Body of pancreas (tissue), 4 donors: ENCODE data around the gene TMEM179B. TPM values are rescaled to one million over a fixed set of nuclear protein-coding genes. Genes with fewer than 3 reads are reported as not detected.

ENCODE experiments used
- ATAC-seq: fragments of 150-250 bp; one replicate; pipeline ENCODE4 v1.9.1; 2016
- DNase-seq, 4 donors: peaks; one replicate each; pipeline ENCODE4 v3.0.0-alpha.2; 2019
- H3K27ac ChIP-seq, 4 donors: fragments of 200-600 bp; sonication (generic); 1 replicate in 3 of 4; 2 replicates in 1 of 4; pipeline versions ENCODE4 v1.5.1 to v1.6.1; 2016 to 2019; ENCODE audit warnings: mild to moderate bottlenecking in 1 of 4, mixed read lengths in 1 of 4, moderate library complexity in 1 of 4
- H3K27me3 ChIP-seq, 2 donors: fragments of 200-600 bp; sonication (generic); one replicate each; pipeline ENCODE4 v1.6.0; 2016; ENCODE audit warnings: mild to moderate bottlenecking in 1 of 2
- H3K36me3 ChIP-seq, 2 donors: fragments of 200-600 bp; sonication (generic); replicated peaks in 1 of 2; 2 replicates each; pipeline ENCODE4 v1.5.1; 2016; ENCODE audit warnings: low read depth in 2 of 2; ENCODE audit not compliant: insufficient read depth in 1 of 2
- H3K4me1 ChIP-seq: fragments of 200-600 bp; sonication (generic); one replicate; pipeline ENCODE4 v1.6.0; 2016
- H3K4me3 ChIP-seq, 2 donors: fragments of 200-600 bp; sonication (generic); 1 replicate in 1 of 2; 2 replicates in 1 of 2; pipeline ENCODE4 v1.5.1; 2016 to 2019
- H3K9me3 ChIP-seq, 3 donors: fragments of 200-600 bp; sonication (generic); 1 replicate in 2 of 3; 2 replicates in 1 of 3; pipeline ENCODE4 v1.5.1; 2016
- POLR2A ChIP-seq, 3 donors: fragments of 450-650 bp; IDR thresholded peaks; one replicate each; pipeline ENCODE4 v1.6.1; 2016; ENCODE audit warnings: antibody characterized with exemption in 3 of 3, mild to moderate bottlenecking in 2 of 3
- WGBS, 2 donors: methylation state at CpG; one replicate each; pipeline ENCODE4 v1.1.5; 2017; 5-methylcytosine and 5-hydroxymethylcytosine counted together
- intact Hi-C: fragments of 100-400 bp; cut with DNase I; formaldehyde crosslinking; loops from one replicate; pipeline ENCODE4 v1.15.1; 2023
- total RNA-seq, 2 donors: library from RNA; depleted of rRNA; stranded (reverse); fragments of >200 nt; gene quantifications; one replicate each; pipeline ENCODE4 v1.1.0, GENCODE V29; 2016
- TF ChIP-seq, protein P1 (sequence below), 7 experiments: fragments of 450-650 bp in 4 of 7; fragments of 200-600 bp in 3 of 7; sonication (generic) in 3 of 7; IDR thresholded peaks; one replicate each; pipeline ENCODE4 v1.5.1; 2016 to 2019; ENCODE audit warnings: antibody characterized with exemption in 7 of 7

Gene TMEM179B
- total RNA-seq, 2 donors from 2014 or later: 40.9 to 41.8 TPM

DNA sequence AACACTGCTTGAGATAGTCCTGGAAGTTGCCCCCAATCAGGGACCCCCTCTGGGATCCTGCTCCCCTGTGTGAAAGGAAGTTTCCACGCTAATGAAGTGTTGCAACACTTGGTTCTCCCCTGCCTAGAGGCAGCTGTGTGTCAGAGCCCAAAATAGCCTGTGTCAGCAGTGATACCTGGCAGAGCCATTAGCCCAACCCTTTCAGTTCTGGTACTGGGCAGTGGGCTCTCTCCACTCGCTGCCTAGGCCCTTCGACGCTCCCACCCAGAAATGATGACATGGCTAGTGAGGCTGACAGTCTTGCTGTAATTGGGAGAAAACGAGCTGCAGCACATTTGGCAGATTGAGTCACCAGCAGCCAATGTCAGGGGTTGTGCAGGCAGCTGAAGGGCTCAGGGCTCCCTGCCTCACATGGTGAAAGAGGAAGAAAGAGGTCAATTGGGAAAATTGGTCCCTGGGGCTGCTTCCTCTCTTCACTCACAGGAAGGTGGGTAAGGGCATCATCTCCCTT, 19.5 kb downstream of the TMEM179B start:
- 63 to 80% methylated on average over 4 to 5 of the region's 5 CpGs for WGBS, 2 donors
- Histone ChIP-seq H3K27ac (peak overlapping the region; percentile 53 to 92 (median 84)), H3K4me1 (peaks cover 25% of the 10 kb centered on the region), H3K36me3 (no peaks in the 10 kb centered on the region), H3K4me3 (no peak overlapping the region), H3K9me3 (no peaks in the 10 kb centered on the region), H3K27me3 (no peaks in the 10 kb centered on the region)
- intact Hi-C loops: no loop called here
- ATAC-seq (no peak), DNase-seq (peak in 3 of 4 donors; percentile 15 to 47 (median 27))
- TF ChIP-seq POLR2A (IDR thresholded peaks at IDR 0.05): peak in 1 of 3 donors; percentile 5
- TF ChIP-seq, protein P1, sequence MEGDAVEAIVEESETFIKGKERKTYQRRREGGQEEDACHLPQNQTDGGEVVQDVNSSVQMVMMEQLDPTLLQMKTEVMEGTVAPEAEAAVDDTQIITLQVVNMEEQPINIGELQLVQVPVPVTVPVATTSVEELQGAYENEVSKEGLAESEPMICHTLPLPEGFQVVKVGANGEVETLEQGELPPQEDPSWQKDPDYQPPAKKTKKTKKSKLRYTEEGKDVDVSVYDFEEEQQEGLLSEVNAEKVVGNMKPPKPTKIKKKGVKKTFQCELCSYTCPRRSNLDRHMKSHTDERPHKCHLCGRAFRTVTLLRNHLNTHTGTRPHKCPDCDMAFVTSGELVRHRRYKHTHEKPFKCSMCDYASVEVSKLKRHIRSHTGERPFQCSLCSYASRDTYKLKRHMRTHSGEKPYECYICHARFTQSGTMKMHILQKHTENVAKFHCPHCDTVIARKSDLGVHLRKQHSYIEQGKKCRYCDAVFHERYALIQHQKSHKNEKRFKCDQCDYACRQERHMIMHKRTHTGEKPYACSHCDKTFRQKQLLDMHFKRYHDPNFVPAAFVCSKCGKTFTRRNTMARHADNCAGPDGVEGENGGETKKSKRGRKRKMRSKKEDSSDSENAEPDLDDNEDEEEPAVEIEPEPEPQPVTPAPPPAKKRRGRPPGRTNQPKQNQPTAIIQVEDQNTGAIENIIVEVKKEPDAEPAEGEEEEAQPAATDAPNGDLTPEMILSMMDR (IDR thresholded peaks at IDR 0.05): no peak

DNA sequence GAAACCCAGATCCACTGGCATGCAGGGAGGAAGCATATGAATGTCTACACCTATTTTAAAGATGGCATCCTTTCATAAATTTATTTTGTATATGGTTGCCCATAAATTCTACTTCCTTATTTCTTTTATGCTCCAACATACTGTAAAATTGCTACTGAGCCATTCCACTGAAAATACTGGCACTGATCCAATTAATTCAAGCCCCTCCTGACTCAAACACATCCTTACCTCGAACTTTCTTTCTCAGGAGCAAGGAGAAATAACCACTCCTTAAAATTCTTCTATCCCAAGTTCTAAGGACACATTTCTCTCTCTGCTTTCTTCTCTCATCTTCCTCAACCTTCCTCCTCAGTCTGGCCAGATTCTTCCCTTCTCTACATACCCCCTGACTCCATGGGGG, 23.5 kb downstream of the TMEM179B start:
- Histone ChIP-seq H3K9me3 (no peaks in the 10 kb centered on the region), H3K4me1 (peaks cover 11% of the 10 kb centered on the region), H3K36me3 (no peaks in the 10 kb centered on the region), H3K4me3 (no peak overlapping the region), H3K27me3 (no peaks in the 10 kb centered on the region), H3K27ac (no peak overlapping the region)
- intact Hi-C loops: no loop called here
- 14 to 20% methylated on average over 1 of the region's 1 CpG for WGBS, 2 donors
- TF ChIP-seq, protein P1 (IDR thresholded peaks at IDR 0.05): no peak
- TF ChIP-seq POLR2A (IDR thresholded peaks at IDR 0.05): no peak
- no peak for DNase-seq
- no peak for ATAC-seq

DNA sequence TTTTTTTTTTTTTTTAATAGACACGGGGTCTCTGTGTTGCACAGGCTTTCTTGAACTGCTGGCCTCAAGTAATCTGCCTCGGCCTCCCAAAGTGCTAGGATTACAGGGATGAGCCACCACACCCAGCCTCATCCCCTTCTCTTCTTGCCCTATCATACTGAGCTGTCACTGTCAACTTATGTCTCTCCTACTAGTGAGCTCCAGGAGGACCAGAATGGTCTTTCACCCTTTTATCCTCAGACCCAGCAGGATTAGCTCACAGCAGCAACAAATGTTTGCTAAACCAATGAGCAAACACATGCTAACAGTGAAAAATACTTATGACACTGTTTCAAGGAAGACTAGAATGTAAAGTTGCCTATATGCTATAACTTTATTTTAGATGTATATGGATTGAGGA, 24.5 kb downstream of the TMEM179B start:
- peaks cover 1% of the 10 kb centered on the region for H3K4me1 ChIP-seq
- intact Hi-C loops: no loop called here
- H3K36me3 ChIP-seq: no peaks in the 10 kb centered on the region
- TF ChIP-seq, protein P1 (IDR thresholded peaks at IDR 0.05): no peak
- TF ChIP-seq POLR2A (IDR thresholded peaks at IDR 0.05): no peak
- no peak overlapping the region for H3K27ac ChIP-seq
- 74 to 83% methylated on average over 2 of the region's 2 CpGs for WGBS, 2 donors
- no peaks in the 10 kb centered on the region for H3K9me3 ChIP-seq
- no peaks in the 10 kb centered on the region for H3K27me3 ChIP-seq
- ATAC-seq (no peak), DNase-seq (no peak)
- no peak overlapping the region for H3K4me3 ChIP-seq

- ATAC-seq (no peak), DNase-seq (no peak)
- Histone ChIP-seq H3K27ac (no peak overlapping the region), H3K4me1 (no peaks in the 10 kb centered on the region), H3K36me3 (peaks cover 0 to 21% of the 10 kb centered on the region in 2 donors), H3K9me3 (no peaks in the 10 kb centered on the region), H3K27me3 (no peaks in the 10 kb centered on the region), H3K4me3 (no peak overlapping the region)
- WGBS, 2 donors: 78 to 90% methylated on average over 8 of the region's 8 CpGs
- TF ChIP-seq, protein P1 (IDR thresholded peaks at IDR 0.05): no peak
- TF ChIP-seq POLR2A (IDR thresholded peaks at IDR 0.05): no peak
- intact Hi-C loops: no loop called here
These were observed 29.4 kb downstream of the TMEM179B start for GRCh38 chr11:62816557-62816956.

- ATAC-seq (no peak), DNase-seq (no peak)
- intact Hi-C loops: no loop called here
- Histone ChIP-seq H3K36me3 (peaks cover 0 to 25% of the 10 kb centered on the region in 2 donors), H3K27ac (no peak overlapping the region), H3K9me3 (no peaks in the 10 kb centered on the region), H3K4me1 (no peaks in the 10 kb centered on the region), H3K4me3 (no peak overlapping the region), H3K27me3 (no peaks in the 10 kb centered on the region)
- no peak for TF ChIP-seq POLR2A (IDR thresholded peaks at IDR 0.05)
- TF ChIP-seq, protein P1 (IDR thresholded peaks at IDR 0.05): no peak
- 74 to 93% methylated on average over 4 of the region's 4 CpGs for WGBS, 2 donors
These were observed 29.9 kb downstream of the TMEM179B start for GRCh38 chr11:62817129-62817528.
